Epidermal melanocyte (primary cell): ENCODE data around the gene CEP295NL.
"Not testable (repeated sequence)": the region's sequence is repeated elsewhere in the genome, so short reads cannot be mapped to it uniquely, and the experiment has no call there.

Source experiments
- DNase-seq: peaks from one replicate; pipeline ENCODE4 v3.0.0; 2011; ENCODE audit warnings: low spot score; ENCODE audit not compliant: insufficient read length

The CEP295NL gene

DNA sequence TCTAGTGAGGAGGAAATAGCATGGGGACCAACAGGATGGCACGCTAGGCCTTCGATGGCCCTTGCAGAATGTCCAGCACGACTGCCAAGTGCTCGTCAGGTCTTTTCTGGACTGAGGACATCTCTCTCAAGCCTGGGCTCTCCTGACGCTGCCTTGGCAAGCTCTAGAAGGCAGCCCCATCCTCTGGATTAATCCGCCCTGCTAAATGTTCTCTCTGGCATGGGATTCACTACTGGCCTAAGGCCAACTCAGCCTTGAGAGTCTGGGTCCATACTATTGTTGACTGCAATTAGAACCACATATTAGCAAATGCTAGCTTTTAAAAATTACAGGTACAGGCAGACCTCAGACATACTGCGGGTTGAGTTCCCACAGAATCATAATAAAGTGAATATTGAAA lies 2.5 kb upstream of the CEP295NL start:
- no peak for DNase-seq

DNA sequence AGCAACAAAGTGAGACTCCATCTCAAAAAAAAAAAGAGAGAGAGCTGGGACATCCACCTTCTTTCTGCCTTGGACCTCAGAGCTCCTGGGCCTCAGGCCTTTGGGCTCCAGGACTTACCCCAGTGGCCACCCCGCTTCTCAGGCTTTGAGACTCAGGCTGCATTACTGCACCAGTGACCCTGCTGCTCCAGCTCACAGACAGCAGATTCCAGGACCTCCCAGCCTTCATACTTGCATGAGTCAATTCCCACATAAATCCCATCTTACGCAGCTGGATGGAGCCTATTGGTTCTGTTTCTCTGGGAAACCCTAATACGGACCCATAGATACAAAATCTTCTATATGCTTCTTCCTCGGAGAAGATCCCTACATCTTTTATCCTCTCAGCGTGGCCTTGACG lies 2.1 kb upstream of the CEP295NL start:
- peak; percentile 5 for DNase-seq

DNA sequence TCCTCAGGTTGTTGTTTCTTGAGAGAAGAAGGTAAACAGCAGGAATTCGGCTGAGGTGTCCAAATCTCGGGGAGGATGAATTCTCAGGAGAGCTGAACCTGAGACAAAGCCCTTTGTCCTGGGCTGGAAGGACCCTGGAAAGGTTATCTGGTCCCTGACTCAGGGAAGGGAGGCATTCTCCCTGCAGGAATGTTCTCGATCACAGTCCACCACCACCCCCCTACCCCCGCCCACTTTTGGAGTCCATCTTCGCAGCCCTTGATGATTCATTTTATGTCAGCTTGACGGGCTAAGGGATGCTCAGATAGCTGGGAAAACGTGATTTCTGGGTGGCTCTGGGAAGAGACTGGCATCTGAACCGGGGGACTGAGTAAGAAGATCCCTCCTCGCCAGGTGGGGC lies 1.4 kb upstream of the CEP295NL start:
- DNase-seq: no peak

DNA sequence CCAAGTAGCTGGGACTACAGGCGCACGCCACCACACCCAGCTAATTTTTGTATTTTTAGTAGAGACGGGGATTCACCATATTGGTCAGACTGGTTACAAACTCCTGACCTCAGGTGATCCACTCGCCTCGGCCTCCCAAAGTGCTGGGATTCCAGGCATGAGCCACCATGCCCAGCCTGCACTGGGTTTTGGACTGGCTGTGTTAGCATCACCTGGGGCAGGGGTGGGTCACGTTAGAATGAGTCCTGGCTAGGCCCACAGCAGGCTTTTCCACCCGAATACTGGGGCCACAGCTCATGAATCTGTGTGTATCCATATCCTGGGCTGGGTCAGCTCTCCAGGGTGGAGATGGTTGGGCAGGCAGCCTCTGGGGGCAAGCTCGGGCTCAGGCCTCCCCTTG lies 770 bp downstream of the CEP295NL start:
- DNase-seq: not testable (repeated sequence)

DNA sequence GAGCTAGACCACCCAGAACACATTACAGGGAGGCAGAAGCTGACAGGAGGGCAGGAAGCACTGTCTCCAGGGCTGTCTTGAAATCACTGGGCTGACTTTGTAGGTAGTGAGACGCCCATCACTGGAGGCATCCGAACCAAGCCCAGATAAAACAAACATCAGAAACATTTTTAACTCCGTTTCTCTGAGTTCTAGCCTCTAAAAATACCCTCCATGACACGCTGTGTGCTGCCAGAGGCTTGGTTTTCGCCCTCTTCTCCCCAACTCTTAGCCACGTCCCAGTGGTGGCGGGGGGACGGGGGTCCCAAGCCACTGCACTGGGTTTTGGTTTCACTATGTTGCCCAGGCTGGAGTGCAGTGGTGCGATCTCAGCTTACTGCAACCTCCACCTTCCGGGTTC lies 1.2 kb downstream of the CEP295NL start:
- no peak for DNase-seq

DNA sequence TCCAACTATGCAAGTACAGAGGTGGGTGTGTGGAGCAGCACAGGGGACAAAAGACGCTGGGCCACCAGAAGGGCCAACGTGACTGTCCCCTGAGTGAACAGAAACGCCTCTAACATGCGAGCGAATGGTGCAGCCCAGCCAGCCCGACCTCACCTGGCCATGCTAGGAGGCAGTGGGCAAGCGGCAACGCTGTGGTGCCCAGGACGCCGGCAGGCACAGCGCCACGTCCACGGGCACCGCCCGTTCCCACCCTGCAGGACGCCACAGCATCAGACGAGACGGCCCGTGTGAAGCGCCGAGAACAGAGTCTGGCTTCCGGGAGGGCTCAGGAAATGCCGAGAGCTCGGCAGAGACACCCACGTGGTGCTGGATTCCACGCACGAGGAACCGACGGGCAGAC lies 2.2 kb downstream of the CEP295NL start:
- DNase-seq: no peak

DNA sequence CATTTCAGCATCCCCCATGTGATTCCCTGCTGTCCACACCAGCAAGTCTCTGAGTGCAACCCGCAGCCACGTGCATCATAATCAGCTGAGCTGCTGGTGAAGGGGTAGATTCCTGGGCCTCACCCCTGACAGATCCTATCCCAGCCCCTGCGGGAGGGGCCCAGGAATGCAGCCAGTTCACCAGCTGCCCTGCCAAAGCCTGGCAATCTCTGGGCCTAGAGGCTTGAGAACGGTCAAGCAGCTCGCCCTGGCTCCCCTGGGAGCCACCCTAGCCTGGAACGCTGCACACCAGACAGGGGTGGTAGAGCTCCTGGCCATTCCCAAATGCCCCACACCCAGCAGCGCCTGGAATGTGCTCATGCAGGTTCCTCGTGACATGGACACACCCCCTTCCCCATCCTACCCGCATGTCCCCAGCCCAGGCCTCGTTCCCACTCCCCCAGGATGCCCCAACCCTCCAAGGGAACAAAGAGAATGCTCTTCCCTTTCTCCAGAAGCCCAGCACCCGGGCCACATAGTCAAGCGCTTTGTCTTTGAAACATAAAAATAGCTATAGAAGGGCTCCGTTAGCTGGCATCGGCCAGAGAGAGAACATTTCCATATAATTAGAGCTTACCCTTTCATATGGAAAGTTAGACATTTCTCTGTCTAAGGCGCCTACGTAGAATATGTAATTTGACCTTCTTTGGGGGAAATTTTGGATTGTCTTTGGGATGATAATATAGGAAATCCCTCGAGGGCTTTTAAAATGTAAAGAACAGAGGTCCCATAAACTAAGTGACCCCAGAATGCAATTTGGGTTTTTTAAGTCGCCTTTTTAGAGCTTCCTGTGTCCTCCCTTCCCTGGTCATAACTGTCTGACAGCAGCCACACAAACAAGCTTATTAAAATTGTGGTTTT lies 3.4 kb downstream of the CEP295NL start:
- DNase-seq: peak; percentile 90

DNA sequence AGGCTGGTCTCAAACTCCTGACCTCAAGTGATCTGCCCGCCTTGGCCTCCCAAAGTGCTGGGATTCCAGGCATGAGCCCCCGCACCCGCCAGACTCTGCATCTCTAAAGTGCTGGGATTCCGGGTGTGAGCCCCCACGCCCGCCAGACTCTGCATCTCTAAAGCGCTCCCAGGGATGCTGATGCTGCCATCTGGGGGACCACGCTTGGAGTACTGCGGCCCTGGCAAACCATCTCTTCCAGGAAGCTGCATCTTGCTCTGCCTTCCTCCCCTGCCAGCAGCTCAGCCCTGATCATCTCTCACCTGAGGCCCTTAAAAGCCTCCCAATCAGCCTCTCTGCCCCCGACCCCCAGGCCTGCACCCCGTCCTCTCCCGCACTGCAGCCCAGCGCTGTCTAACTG lies 4.1 kb downstream of the CEP295NL start:
- DNase-seq: no peak

DNA sequence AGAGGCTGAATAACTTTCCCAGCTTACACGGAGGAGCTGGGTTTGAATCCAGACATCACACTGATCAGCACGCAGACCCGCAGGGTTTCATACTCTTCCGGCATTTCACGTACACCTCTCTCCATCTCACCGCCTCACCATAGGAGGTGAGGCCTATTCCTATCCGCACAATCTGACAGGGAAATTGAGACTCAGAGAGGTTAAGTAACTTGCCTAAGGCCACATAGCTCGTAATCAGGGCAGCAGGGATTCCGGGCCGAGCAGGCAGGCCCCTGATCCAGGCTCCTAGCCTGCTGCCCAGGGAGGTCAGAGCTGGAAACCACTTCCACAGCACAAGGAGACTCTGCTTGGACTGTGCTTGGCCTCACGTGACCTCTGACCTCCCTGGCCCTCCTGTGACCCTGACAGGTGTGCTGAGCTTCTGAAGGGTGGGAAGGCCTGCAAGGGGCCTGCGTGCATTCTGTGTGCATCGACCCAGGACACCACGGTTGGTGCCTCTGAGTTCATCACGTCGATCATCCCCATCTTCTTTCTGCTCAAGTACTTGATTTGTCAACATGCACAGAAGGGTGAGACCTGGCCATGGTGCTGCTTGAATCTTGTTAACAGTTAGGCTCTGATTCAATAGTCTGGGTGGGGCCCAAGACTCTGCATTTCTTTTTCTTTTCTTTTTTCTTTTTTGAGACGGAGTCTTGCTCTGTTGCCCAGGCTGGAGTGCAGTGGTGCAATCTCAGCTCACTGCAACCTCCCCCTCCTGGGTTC lies 4.7 kb downstream of the CEP295NL start:
- no peak for DNase-seq

DNA sequence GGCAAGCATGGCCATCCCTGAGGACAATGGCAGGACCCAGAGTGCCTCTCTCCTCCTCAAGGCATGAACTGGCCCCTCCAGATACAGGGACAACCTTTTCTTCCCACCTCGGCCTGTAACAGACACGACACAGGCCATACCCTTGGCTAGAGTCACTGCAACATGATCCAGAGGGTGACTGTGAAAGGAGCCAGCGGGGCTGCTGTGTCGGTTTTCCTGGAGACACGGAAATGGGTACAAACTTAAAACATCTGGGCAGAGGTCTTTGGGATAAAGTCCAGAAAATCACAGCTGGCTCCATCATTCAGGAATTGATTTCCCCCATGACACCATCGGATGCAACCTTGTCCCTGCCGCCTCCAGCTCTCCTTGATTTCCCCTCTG lies 5.3 kb downstream of the CEP295NL start:
- DNase-seq: no peak

DNA sequence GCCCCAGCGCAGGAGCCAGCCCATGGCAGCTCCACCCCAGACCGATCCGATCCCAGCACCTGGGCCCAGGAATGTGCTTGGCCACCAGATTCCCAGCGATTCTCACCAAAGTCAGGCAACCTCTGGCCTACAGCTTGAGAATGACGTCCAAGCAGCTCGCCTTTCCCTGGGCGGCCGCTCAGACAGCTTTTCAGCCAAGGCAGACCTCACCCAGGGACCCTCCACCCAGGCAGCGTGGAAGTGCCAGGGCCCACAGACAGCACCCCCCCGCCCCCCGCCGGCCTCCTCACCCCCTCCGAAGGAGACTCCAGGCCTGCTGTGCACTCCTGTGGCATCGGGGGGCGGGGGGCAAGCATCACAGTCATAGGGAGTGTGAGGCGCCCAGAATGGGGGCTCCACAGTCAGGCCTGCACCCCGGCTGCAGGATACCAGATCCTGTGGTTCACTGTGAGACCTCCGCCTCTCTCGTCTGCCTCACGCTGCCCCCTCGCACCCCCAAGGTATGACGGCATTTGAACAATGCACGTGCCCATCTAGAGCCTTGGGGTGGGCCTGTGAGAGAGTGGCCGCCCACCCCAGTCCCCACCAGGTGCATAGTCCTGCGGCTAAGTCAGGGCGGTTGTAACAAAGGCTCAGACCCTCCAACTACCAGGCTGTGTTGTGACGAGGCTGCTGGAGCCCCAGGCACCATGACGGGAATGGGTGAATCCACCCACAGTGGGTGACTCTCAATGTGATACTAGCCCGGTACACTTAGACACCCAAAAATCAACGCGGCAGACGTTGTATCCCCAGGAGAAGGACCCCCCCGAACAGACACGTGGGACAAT lies 6.0 kb downstream of the CEP295NL start:
- no peak for DNase-seq

DNA sequence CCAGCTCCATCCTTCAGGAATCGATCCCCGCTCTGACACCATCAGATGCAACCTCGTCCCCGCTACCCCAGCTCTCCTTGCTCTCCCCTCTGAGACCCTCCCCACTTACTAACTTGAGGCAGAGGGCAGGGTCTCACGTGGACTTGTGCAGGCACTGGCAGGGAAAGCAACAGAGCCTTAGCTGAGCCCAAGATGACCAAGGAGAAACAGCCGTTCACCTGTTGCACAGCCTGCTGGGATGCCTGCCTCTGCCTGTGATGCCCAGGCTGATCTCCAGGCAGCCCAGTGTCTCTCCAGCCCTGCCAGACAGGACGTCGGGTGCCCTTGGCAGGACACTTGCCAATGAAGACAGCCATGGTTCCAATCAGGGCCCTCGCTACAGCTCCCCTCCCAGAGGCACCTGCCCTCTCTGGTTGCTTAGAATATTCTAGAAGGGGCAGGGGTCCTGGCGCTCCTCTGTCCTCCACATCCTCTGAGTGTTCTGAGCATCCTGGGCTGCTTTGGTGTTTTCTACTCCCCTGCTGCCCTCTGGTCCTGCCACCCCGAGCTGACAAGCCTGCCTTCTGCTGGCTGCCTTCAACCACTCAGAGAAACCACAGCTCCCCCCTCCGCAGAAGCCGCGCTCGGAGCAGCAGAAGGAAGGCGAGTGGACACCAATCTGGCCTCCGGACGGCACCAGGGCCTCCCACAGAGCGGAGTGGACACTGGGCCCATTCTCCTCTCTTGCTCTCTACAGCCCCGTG lies 6.7 kb downstream of the CEP295NL start:
- no peak for DNase-seq

DNA sequence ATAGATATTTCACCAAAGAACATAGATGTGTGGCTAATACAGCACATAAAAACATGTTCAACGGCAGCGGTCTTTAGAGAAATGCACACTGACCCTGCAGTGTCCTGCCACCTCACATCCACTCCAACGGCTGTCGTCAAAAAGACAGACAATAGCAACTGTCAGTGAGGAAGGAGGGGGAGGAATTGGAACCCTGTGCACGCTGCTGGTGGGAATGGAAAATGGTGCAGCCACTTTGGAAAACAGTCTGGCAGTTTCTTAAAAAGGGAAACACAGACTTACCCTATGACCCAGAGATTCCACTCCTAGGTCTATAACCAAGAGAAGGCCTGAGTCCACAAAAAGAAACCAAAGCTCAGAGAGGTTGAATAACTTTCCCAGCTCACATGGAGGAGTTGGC lies 7.7 kb downstream of the CEP295NL start:
- DNase-seq: no peak

DNA sequence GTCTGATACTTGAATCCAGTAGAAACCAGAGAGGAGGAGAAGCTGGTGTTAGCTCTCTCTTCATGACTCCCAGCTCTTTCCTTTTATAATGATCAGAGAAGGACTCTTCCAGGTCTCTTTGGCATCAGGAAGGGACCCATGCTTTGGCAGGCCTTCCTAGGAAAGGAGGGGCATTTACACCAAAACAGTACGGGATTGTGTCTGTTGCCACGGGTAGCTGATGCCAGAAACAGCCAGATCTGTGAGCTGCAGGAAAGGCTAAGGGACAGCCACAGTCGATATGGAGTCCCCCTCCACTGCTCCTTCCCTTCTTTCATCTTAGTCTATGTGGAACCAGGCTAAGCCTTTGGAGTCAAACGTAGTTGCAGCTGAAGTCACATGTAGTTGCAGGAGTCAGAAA lies 9.3 kb downstream of the CEP295NL start:
- DNase-seq: no peak

DNA sequence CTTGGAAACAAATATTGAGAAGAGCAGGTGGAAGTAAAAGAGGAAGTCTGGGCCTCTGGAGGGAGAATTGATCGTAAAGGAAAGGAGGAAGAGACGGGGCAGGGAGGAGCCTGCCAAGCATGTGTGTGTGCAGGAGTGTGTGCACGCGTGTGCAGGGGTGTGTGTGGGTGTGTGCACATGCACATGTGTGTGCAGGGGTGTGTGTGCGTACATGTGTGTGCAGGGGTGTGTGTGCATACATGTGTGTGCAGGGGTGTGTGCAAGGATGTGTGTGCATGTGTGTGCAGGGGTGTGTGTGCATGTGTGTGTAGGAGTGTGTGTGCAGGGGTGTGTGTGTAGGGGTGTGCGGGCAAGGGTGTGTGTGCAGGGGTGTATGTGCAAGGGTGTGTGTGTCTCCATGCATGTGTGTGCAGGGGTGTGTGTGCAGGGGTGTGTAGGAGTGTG lies 10.0 kb downstream of the CEP295NL start:
- no peak for DNase-seq

DNA sequence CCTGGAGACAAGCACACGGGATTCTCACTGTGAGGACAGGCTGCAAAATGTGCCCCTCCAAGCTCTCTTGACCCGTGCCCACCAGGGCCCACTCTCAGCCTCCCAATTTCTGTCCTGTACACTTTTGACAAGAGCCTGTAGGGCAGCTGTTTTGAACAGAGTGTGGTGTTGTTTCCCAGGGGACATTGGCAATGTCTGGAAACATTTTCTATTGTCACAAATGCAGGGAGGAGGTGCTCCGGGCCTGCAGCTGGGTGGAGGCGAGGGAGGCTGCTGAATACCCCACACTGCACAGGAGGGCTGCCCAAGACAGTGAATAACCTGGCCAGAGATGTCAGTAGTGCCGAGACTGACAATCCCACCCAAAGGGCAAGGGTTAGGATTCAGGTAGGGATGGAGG lies 10.5 kb downstream of the CEP295NL start:
- DNase-seq: no peak

DNA sequence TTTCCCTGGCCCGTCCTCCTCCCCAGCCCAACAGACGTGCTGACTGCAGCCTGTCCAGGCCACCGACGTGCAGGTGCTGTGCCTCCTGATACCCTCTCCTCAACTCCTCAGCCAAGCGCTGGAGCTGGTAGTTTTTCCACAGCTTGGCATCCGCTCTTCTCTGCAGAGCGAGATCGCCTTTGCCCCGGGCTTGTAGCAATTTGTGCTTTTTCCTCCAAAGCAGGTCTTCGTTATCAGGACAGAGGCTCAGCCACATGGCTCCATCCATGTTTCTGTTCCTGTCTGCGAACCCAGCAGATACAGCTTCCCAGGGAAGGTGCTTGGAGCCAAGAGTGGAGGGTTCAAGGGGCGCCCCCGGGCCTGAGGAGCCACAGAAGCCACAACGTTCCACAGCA lies 10.9 kb downstream of the CEP295NL start:
- DNase-seq: no peak

DNA sequence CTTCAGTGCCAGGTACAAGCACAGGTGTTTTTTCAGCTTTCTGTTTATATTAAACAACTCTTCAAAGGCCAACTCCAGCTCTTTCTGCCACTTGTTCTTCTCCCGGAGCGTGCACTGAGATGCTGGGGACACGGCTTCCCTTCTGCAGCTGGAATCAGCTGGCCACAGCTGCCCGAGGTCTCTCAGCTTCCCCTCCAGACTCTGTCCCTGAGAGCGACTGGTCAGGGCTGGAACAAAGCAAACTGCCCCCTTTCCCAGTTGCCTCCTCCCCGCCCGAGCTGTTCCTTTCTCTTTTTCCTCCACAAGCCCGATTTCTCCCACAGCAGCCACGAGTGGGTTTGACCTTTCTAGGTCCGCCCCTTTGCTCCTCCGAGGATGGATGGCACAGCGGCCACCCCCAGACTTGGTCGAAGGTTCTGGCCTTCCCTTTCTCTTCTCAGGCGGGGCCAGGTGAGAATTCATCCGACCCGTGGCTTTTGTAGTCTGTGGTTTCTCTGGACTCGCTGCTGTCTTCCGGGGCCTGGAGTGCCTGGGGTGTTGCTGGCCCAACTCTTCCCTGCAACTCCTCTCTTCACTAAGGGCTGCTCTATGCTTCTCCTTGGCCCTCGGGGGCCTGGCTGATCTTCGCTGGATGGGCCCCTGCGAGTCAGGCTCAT lies 11.5 kb downstream of the CEP295NL start:
- DNase-seq: no peak

DNA sequence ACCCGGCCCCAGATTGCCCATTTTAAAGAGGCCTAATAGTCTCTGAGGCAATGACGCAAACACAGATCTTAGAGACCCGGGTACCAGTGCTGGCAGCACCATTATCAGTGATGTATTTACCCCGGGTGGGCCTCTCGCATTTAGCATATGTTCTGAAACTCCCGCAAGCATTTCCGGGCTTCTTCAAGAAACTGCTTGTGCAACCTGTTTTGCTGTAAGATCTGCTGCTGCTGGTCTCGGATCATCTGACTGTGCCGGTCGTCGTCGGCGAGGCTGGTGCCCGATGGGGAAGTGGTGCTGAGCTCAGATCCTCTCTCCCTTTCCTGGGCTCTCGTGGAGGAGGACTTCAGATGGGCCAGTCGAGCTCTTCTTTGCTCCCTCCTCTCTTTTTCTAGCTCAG lies 12.5 kb downstream of the CEP295NL start:
- peak; percentile 68 for DNase-seq

DNA sequence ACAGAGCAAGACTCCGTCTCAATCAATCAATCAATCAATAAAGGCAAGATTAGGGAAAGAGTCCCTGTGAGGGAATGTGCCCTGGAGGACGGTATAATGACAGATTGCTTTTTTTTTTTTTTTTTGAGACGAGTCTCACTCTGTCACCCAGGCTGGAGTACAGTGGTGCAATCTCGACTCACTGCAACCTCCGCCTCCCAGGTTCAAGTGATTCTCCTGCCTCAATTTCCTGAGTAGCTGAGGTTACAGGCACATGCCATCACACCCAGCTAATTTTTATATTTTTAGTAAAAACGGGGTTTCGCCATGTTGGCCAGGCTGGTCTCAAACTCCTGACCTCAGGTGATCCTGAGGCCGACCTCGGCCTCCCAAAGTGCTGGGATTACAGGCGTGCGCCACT lies 12.9 kb downstream of the CEP295NL start:
- DNase-seq: not testable (repeated sequence)

DNA sequence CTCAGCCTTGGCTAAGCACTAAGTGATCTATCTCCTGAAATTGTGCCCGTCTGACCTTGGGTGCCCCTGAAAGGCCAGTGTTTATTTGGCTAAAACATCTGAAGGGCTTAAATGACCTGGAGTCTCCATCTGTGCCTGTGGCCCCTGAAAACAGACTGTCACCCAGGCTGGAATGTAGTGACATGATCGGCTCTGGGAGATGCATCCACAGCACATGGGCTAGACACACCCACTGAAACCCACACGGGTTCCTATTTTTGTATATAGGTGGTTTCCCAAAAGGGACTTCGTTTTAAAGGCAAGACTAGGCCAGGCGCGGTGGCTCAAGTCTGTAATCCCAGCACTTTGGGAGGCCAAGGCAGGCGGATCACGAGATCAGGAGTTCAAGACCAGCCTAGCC lies 13.5 kb downstream of the CEP295NL start:
- DNase-seq: no peak
